ENCODE data around the gene MYO10. TPM values are rescaled to one million over a fixed set of nuclear protein-coding genes. Genes with fewer than 3 reads are reported as not detected.

Gene MYO10
- total RNA-seq, 2 experiments from 2014 or later = 0.03 to 1.7 TPM

DNA sequence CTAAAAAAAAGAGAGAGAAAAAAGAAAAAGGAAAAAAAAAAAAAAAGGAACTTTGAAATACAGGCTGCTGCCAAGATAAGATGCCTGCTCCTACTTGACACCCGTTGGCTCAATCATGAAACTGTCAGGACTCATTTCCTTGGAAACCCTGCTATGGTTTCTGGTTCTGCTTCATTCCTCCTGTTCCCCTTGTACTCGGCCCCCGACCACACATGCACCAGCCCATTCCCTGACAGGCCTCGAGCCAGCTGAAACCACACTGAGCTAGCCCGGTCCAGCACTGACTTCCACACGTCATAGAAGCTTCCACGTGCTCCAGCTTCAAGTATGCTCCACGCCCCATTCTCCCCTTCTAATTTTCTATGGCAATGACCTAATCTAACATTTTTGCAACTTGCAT lies 93.2 kb downstream of the MYO10 start:
- Histone ChIP-seq H3K9me3 (ENCODE audit: low read length) (no peaks in the 10 kb centered on the region), H4K20me1 (ENCODE audit: insufficient read depth, low read length) (no peaks in the 10 kb centered on the region), H3K79me2 (ENCODE audit: insufficient read depth, low read depth, low read length) (no peaks in the 10 kb centered on the region), H3K4me1 (ENCODE audit: insufficient read depth, low read length, poor library complexity, severe bottlenecking) (no peaks in the 10 kb centered on the region), H2AFZ (ENCODE audit: low read length) (no peak overlapping the region), H3K36me3 (ENCODE audit: insufficient read depth, low read length) (no peaks in the 10 kb centered on the region), H3K4me3 (ENCODE audit: low read depth, low read length, poor library complexity, severe bottlenecking) (no peak overlapping the region), H3K9me2 (ENCODE audit: insufficient read depth, low read length) (no peaks in the 10 kb centered on the region), H3K27ac (ENCODE audit: low read depth, low read length, poor library complexity, severe bottlenecking) (no peak overlapping the region), H3K4me2 (ENCODE audit: low read length) (no peak overlapping the region)
- no peak for DNase-seq (ENCODE audit: low spot score)
- ChIA-PET CTCF (ENCODE audit: unreplicated experiment) (no interaction called here), POLR2A (interaction anchor here (0.7 kb wide), 1 partner anchor 19 kb away, joined by 3 read pairs; no protein-coding TSS in a partner anchor)
- intact Hi-C loops (cut with micrococcal nuclease; ENCODE audit: unreplicated experiment) = no loop called here
- TF ChIP-seq, protein P1, sequence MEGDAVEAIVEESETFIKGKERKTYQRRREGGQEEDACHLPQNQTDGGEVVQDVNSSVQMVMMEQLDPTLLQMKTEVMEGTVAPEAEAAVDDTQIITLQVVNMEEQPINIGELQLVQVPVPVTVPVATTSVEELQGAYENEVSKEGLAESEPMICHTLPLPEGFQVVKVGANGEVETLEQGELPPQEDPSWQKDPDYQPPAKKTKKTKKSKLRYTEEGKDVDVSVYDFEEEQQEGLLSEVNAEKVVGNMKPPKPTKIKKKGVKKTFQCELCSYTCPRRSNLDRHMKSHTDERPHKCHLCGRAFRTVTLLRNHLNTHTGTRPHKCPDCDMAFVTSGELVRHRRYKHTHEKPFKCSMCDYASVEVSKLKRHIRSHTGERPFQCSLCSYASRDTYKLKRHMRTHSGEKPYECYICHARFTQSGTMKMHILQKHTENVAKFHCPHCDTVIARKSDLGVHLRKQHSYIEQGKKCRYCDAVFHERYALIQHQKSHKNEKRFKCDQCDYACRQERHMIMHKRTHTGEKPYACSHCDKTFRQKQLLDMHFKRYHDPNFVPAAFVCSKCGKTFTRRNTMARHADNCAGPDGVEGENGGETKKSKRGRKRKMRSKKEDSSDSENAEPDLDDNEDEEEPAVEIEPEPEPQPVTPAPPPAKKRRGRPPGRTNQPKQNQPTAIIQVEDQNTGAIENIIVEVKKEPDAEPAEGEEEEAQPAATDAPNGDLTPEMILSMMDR (conservative IDR thresholded peaks at IDR 0.05; ENCODE audit: low read length) = no peak
- TF ChIP-seq EZH2phosphoT487 (IDR thresholded peaks at IDR 0.05; ENCODE audit: borderline replicate concordance, low read depth, low read length) = no peak
- no TSS peak for BruUV-seq (replicated peaks)

GRCh38 chr5:16841416-16841815 lies 94.7 kb downstream of the MYO10 start:
- Histone ChIP-seq H3K36me3 (ENCODE audit: insufficient read depth, low read length) (no peaks in the 10 kb centered on the region), H3K9me2 (ENCODE audit: insufficient read depth, low read length) (no peaks in the 10 kb centered on the region), H3K4me3 (ENCODE audit: low read depth, low read length, poor library complexity, severe bottlenecking) (no peak overlapping the region), H3K9me3 (ENCODE audit: low read length) (no peaks in the 10 kb centered on the region), H3K79me2 (ENCODE audit: insufficient read depth, low read depth, low read length) (no peaks in the 10 kb centered on the region), H3K4me1 (ENCODE audit: insufficient read depth, low read length, poor library complexity, severe bottlenecking) (no peaks in the 10 kb centered on the region), H2AFZ (ENCODE audit: low read length) (no peak overlapping the region), H4K20me1 (ENCODE audit: insufficient read depth, low read length) (no peaks in the 10 kb centered on the region), H3K4me2 (ENCODE audit: low read length) (no peak overlapping the region), H3K27ac (ENCODE audit: low read depth, low read length, poor library complexity, severe bottlenecking) (no peak overlapping the region)
- ChIA-PET POLR2A (interaction anchor here (0.7 kb wide), 1 partner anchor 9 kb away, joined by 3 read pairs; no protein-coding TSS in a partner anchor), CTCF (ENCODE audit: unreplicated experiment) (no interaction called here)
- DNase-seq (ENCODE audit: low spot score) = no peak
- TF ChIP-seq, protein P1 (conservative IDR thresholded peaks at IDR 0.05; ENCODE audit: low read length) = no peak
- no peak for TF ChIP-seq EZH2phosphoT487 (IDR thresholded peaks at IDR 0.05; ENCODE audit: borderline replicate concordance, low read depth, low read length)
- BruUV-seq (replicated peaks) = no TSS peak
- intact Hi-C loops (cut with micrococcal nuclease; ENCODE audit: unreplicated experiment) = no loop called here

DNA sequence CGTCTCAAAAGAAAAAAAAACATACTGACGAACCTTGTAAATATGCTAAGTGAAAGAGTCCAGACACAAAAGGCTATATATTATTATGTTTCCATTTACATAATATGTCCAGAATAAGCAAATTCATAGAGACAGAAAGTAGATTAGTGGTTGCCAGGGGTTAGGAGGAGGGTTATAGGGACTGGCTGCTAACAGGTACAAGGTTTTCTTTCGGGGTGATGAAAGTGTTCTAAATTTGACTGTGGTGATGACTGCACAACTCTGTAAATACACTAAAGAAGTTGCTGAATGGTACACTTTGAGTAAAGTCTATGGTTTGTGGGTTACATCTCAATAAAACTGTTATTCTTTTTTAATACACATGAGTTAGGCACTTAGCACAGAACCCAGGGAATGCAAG lies 98.8 kb downstream of the MYO10 start:
- TF ChIP-seq, protein P1 (conservative IDR thresholded peaks at IDR 0.05; ENCODE audit: low read length) = no peak
- TF ChIP-seq EZH2phosphoT487 (IDR thresholded peaks at IDR 0.05; ENCODE audit: borderline replicate concordance, low read depth, low read length) = no peak
- ChIA-PET CTCF (ENCODE audit: unreplicated experiment) (no interaction called here), POLR2A (no interaction called here)
- no peaks in the 10 kb centered on the region for H3K9me2 ChIP-seq (ENCODE audit: insufficient read depth, low read length)
- no peak overlapping the region for H2AFZ ChIP-seq (ENCODE audit: low read length)
- intact Hi-C loops (cut with micrococcal nuclease; ENCODE audit: unreplicated experiment) = no loop called here
- no peak overlapping the region for H3K27ac ChIP-seq (ENCODE audit: low read depth, low read length, poor library complexity, severe bottlenecking)
- BruUV-seq (replicated peaks) = no TSS peak
- H3K79me2 ChIP-seq (ENCODE audit: insufficient read depth, low read depth, low read length) = no peaks in the 10 kb centered on the region
- H4K20me1 ChIP-seq (ENCODE audit: insufficient read depth, low read length) = no peaks in the 10 kb centered on the region
- H3K9me3 ChIP-seq (ENCODE audit: low read length) = no peaks in the 10 kb centered on the region
- no peak overlapping the region for H3K4me2 ChIP-seq (ENCODE audit: low read length)
- DNase-seq (ENCODE audit: low spot score) = no peak
- H3K36me3 ChIP-seq (ENCODE audit: insufficient read depth, low read length) = no peaks in the 10 kb centered on the region
- no peak overlapping the region for H3K4me3 ChIP-seq (ENCODE audit: low read depth, low read length, poor library complexity, severe bottlenecking)
- no peaks in the 10 kb centered on the region for H3K4me1 ChIP-seq (ENCODE audit: insufficient read depth, low read length, poor library complexity, severe bottlenecking)

All from OCI-LY7 (cell line).